Measurements from ENCODE around the gene KCNIP1. TPM values are rescaled to one million over a fixed set of nuclear protein-coding genes. Genes with fewer than 3 reads are reported as not detected.

Gene KCNIP1
- total and polyA plus RNA-seq, 2 of the 8 experiments (the other 6 are each of a cell fraction or from before 2014, with no cell fraction given), result 0.52 to 0.83 TPM

DNA sequence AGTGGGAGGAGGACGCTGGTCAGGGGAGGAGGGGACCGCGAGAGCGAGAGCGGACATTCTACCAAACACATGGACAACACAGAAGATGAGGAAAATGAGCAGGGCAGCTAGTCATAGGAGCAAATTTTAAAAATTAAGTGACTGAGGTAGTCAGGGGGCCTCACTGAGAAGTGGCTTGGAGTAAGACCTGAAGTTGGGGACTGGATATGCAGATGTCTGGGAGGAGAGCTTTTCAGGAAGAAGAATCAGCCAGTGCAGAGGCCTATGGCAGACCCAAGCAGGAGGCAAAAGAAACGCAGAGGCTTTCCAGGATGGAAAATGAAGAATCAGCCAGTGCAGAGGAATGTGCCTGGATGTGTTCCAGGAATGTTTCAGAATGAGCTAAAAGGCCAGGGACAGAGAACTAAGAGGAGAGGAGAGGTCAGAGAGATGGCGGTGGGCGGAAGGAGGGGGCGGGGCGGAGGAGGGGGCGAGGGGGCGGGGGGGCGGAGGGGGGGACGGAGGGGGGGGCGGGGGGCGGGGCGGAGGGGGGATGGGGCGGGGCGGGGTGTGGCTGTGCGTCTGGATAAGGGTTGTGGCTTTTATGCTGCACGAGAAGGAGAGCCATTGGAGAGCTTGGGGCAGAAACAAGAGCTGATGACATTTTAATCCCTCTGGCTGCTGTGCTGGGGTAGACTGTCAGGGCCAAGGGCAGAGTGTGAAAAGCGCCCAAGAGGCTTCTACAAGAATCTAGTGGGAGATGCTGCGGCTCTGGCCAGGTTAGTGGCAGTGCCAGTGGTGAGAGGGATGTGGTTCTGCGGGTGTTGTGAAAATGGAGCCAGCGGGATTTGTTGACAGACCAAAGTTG, 129.6 kb downstream of the KCNIP1 start:
- no peak for FAIRE-seq
- Histone ChIP-seq H3K9ac (replicated peaks in 1 of 4; ENCODE audit: extremely low read depth in 1 of 4, low read depth in 3 of 4, low read length in 3 of 4) (peak overlapping the region in 2 of 4 experiments; percentile 40 to 54; a peak in 5 of 7 replicates), H3K27ac (ENCODE audit: low read depth, low read length) (peak overlapping the region; percentile 45), H3K18ac (ENCODE audit: extremely low read depth, low read length) (peak overlapping the region; percentile 95; the same call in 1 of the 2 replicates), H2BK12ac (ENCODE audit: low read depth, low read length) (peak overlapping the region; percentile 19; the same call in 1 of the 2 replicates), H4K91ac (replicated peaks; ENCODE audit: insufficient read length, low read length) (peak overlapping the region; percentile 62), H4K5ac (ENCODE audit: insufficient read length, low read depth, low read length) (peak overlapping the region; percentile 18), H3K23me2 (ENCODE audit: low read depth, low read length) (peaks cover 8% of the 10 kb centered on the region; the same call in 1 of the 2 replicates), H3K4me3 (ENCODE audit: extremely low read depth in 1 of 4, insufficient read depth in 2 of 4, low read depth in 3 of 4, low read length in 4 of 4) (peak overlapping the region; percentile 51 to 71 (median 60)), H3K4me1 (replicated peaks in 1 of 4; ENCODE audit: control insufficient read depth in 3 of 4, insufficient read depth in 4 of 4, low read length in 3 of 4) (peaks cover 10 to 21% (median 18%) of the 10 kb centered on the region in 4 experiments), H4K8ac (ENCODE audit: extremely low read depth, insufficient read depth, low read length) (no peak overlapping the region), H2BK15ac (ENCODE audit: low read length) (no peak overlapping the region), H3K4ac (replicated peaks; ENCODE audit: insufficient read length, low read depth, low read length) (peak overlapping the region; percentile 7), H3K4me2 (ENCODE audit: insufficient read depth in 1 of 2, low read depth in 2 of 2, low read length in 2 of 2) (peak overlapping the region; percentile 58 to 87), H2BK20ac (ENCODE audit: low read length) (no peak overlapping the region), H2BK5ac (ENCODE audit: low read depth, low read length) (peak overlapping the region; percentile 69; the same call in 1 of the 2 replicates), H3K56ac (replicated peaks; ENCODE audit: insufficient read length, low read depth, low read length) (peak overlapping the region; percentile 92), H2BK120ac (replicated peaks; ENCODE audit: low read depth, low read length) (peak overlapping the region; percentile 18), H3K79me2 (ENCODE audit: control insufficient read depth in 1 of 2, insufficient read depth in 2 of 2, low read length in 2 of 2) (no peaks in the 10 kb centered on the region), H4K20me1 (replicated peaks in 1 of 2; ENCODE audit: control insufficient read depth in 1 of 2, insufficient read depth in 2 of 2, low read length in 2 of 2) (no peaks in the 10 kb centered on the region), H3K9me3 (ENCODE audit: insufficient read depth in 2 of 2, low read depth in 1 of 2, low read length in 1 of 2) (no peaks in the 10 kb centered on the region), H3K23ac (ENCODE audit: insufficient read length) (no peak overlapping the region), H3K27me3 (replicated peaks in 1 of 4; ENCODE audit: control insufficient read depth in 3 of 4, extremely low read depth in 1 of 4, insufficient read depth in 3 of 4, low read length in 3 of 4) (no peaks in the 10 kb centered on the region), H3K14ac (ENCODE audit: insufficient read length) (no peak overlapping the region), H2AFZ (ENCODE audit: low read length) (peak overlapping the region; percentile 54; the same call in 1 of the 2 replicates), H3K79me1 (ENCODE audit: low read depth, low read length) (no peaks in the 10 kb centered on the region), H3K36me3 (ENCODE audit: control insufficient read depth in 2 of 4, insufficient read depth in 4 of 4, low read length in 3 of 4) (no peaks in the 10 kb centered on the region), H2AK5ac (ENCODE audit: low read depth, low read length) (no peak overlapping the region)
- CTCF ChIA-PET (ENCODE audit: partially characterized antibody), result interaction anchor here (0.7 to 30.3 kb wide), 38 partner anchors 10 to 562 kb away, joined by 3 to 982 read pairs (median 4); partner anchors contain the start of gene GABRP
- no peak for DNase-seq (ENCODE audit: low read depth in 1 of 2, low spot score in 2 of 2)
- POLR2A ChIA-PET (ENCODE audit: partially characterized antibody), result interaction anchor here (0.9 to 1.7 kb wide), 7 partner anchors 9 to 388 kb away, joined by 3 to 5 read pairs (median 4); no protein-coding TSS in a partner anchor
- WGBS, 2 experiments (ENCODE audit: extremely low coverage in 1 of 2, insufficient coverage in 1 of 2, insufficient read length in 1 of 2, insufficient replicate concordance in 2 of 2, low coverage in 1 of 2, low lambda C conversion rate in 2 of 2, missing lambda C conversion rate in 1 of 2), result 19% methylated on average over 10 of the region's 25 CpGs; no CpG with 5 or more reads in 1 of the 2 experiments
- TF ChIP-seq GTF2F1 (IDR thresholded peaks at IDR 0.05; ENCODE audit: borderline replicate concordance, low read depth, low read length) (no peak), JUND (IDR thresholded peaks at IDR 0.05; ENCODE audit: low read length) (no peak), POLR2A (IDR thresholded peaks at IDR 0.05; ENCODE audit: control extremely low read depth in 1 of 2, low read depth in 2 of 2, low read length in 2 of 2) (peak in 1 of 2 experiments; percentile 16; a peak in 1 of 3 replicates), RBBP5 (IDR thresholded peaks at IDR 0.05; ENCODE audit: borderline replicate concordance, low read depth, low read length) (0 out of 2 replicates have a peak, but pooled peaks have one; percentile 44), MAFK (IDR thresholded peaks at IDR 0.05; ENCODE audit: low read depth, low read length) (no peak), TBP (IDR thresholded peaks at IDR 0.05; ENCODE audit: low read depth, low read length) (no peak), HDAC6 (IDR thresholded peaks at IDR 0.05; ENCODE audit: low read depth, low read length) (no peak), CTBP2 (IDR thresholded peaks at IDR 0.05; ENCODE audit: borderline replicate concordance, insufficient read depth, insufficient read length, low read length) (no peak), TAF1 (IDR thresholded peaks at IDR 0.05; ENCODE audit: low read depth, low read length) (peak; percentile 56; the same call in 1 of the 2 replicates)
- TF ChIP-seq, protein P1, sequence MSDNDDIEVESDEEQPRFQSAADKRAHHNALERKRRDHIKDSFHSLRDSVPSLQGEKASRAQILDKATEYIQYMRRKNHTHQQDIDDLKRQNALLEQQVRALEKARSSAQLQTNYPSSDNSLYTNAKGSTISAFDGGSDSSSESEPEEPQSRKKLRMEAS (IDR thresholded peaks at IDR 0.05), result peak; percentile 63; the same call in 1 of the 2 replicates

Measured in H1 (cell line).